ENCODE data around the gene CALML5. TPM values are rescaled to one million over a fixed set of nuclear protein-coding genes. Genes with fewer than 3 reads are reported as not detected.

Gene CALML5
- total RNA-seq, 2 experiments from 2014 or later: not detected

DNA sequence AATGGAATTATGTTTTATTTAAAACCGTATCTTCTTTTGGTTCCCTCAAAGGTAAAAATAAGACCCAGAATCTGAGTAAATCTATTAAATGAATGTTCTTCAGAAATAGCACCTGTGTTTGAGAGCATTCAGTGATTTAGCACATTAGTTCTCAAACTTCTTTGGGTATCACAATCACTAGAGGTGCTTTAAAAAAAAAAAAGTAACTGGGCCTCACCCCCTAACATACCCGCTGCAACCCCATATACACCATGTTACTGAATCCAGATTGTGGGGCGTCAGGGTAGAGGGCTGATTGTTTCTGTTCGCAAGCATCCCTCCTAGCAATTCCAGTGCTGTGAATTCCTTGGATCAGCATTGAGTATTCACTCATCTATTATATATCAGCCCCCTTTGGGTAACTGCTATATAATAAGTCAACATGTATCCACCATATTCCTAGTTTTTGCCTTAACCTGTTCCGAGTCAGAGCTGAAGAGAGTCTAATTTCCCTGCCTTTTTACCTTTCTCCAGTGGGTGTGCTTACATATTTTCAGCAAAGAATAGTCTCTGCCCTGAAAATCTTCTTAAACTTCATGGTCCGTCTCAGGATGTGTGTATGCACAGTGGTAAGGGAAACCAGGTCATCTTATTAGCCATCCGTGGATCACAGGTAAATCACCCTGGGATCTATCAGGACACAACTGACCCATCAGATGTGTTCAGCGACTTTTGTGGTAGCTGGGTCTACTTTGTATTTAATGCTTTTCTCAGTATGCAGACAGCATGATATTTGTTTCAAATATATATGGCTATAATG, 40.2 kb downstream of the CALML5 start:
- H3K4me1 Mint-ChIP-seq: peaks cover 3% of the 10 kb centered on the region
- ATAC-seq (no peak), DNase-seq (no peak)
- no peaks in the 10 kb centered on the region for H3K9me3 Mint-ChIP-seq (ENCODE audit: low read depth)
- H3K27me3 Mint-ChIP-seq: no peaks in the 10 kb centered on the region
- H3K27ac Mint-ChIP-seq: no peak overlapping the region
- H3K36me3 Mint-ChIP-seq: peaks cover 29% of the 10 kb centered on the region
- CTCF ChIA-PET: no interaction called here
- no peak overlapping the region for H3K4me3 Mint-ChIP-seq

DNA sequence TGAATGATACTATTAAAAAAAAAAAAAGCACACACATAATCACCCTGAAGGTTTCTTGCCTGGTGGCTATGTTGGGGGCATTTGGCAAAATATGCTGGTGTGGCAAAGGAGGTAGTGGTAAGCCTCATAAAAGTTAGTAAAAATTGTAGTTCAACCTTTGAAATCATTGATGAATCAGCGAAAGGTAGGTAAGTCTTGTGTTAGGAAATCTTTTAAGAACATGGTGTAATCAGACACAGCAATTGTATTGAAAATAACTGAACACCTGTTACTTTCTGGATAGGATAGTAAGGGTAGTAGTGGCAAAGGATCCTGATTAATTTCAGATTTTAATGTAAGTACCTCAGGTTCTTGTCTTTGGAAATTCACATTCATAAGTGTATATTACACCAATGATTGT, 40.9 kb downstream of the CALML5 start:
- H3K27ac Mint-ChIP-seq: no peak overlapping the region
- ATAC-seq: no peak

DNA sequence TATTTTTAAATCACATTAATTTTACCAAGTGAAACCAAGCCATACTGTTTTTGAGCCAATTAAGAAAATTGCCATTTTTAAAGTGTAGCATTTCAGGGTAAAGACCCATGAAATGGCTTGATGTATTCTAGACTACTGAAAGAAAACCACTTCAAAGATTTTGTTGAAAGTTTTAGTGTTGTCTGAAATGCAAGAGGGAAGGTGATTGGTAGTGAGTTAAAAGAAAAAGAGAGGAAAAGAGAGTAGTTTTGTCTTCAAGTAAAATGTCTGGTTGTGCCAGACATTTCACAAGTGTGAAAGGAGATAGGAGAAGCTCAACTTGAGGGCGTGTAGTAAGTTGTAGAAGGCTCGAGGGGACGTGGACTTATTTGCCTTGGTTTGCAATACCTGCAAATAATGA, 41.6 kb downstream of the CALML5 start:
- no peaks in the 10 kb centered on the region for H3K9me3 Mint-ChIP-seq (ENCODE audit: low read depth)
- H3K27ac Mint-ChIP-seq: no peak overlapping the region
- peaks cover 3% of the 10 kb centered on the region for H3K4me1 Mint-ChIP-seq
- CTCF ChIA-PET: no interaction called here
- DNase-seq: no peak
- H3K4me3 Mint-ChIP-seq: no peak overlapping the region
- H3K27me3 Mint-ChIP-seq: no peaks in the 10 kb centered on the region
- peaks cover 43% of the 10 kb centered on the region for H3K36me3 Mint-ChIP-seq
- ATAC-seq: no peak

More for the DNA sequence above, 40.9 kb downstream of the CALML5 start:
- CTCF ChIA-PET: no interaction called here
- no peak for DNase-seq
- Mint-ChIP-seq H3K27me3 (no peaks in the 10 kb centered on the region), H3K9me3 (ENCODE audit: low read depth) (no peaks in the 10 kb centered on the region), H3K4me1 (peaks cover 3% of the 10 kb centered on the region), H3K4me3 (no peak overlapping the region), H3K36me3 (peaks cover 37% of the 10 kb centered on the region)

- no peaks in the 10 kb centered on the region for H3K27me3 Mint-ChIP-seq
- no peak overlapping the region for H3K4me3 Mint-ChIP-seq
- DNase-seq: no peak
- no peak for ATAC-seq
- no peaks in the 10 kb centered on the region for H3K9me3 Mint-ChIP-seq (ENCODE audit: low read depth)
- H3K4me1 Mint-ChIP-seq: peaks cover 3% of the 10 kb centered on the region
- CTCF ChIA-PET: interaction anchor here (0.7 to 3.5 kb wide), 5 partner anchors 14 to 607 kb away, joined by 3 to 16 read pairs (median 3); no protein-coding TSS in a partner anchor
- H3K36me3 Mint-ChIP-seq: peaks cover 50% of the 10 kb centered on the region
- H3K27ac Mint-ChIP-seq: no peak overlapping the region
Observed at GRCh38 chr10:5456563-5456962, 42.8 kb downstream of the CALML5 start.

DNA sequence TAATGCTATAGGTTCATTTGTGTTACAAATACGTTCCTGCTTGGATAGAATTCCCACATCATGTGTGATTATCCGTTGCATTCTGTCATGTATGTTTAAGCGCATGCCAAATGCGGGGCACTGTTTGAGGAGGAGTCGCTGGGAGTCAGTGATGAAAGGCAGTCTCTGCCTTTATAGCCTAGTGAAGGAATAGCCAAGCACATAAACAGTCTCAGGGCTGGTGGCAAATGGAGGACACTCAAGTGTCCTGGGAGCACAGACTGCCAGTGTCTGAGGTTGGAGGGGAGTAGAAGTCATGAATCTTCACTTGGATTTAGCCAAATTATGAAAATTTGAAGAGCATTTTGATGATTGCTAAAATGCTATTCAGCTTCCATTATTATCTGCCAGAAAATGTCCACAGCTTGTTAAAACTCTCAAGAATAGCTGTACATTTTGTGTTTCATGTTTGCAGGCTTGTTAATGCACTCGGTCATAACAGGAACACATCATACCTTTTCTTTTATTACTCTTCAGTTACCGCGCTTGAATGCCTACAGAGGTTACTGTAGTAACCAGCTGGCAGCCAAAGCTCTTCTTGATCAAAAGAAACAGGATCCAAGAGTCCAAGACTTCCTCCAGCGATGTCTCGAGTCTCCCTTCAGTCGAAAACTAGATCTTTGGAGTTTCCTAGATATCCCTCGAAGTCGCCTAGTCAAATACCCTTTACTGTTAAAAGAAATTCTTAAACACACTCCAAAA, 45.5 kb downstream of the CALML5 start:
- Mint-ChIP-seq H3K27me3 (no peaks in the 10 kb centered on the region), H3K4me1 (peaks cover 12% of the 10 kb centered on the region), H3K36me3 (peaks cover 55% of the 10 kb centered on the region), H3K27ac (no peak overlapping the region), H3K4me3 (no peak overlapping the region), H3K9me3 (ENCODE audit: low read depth) (no peaks in the 10 kb centered on the region)
- CTCF ChIA-PET: interaction anchor here (1.0 to 3.5 kb wide), 5 partner anchors 11 to 169 kb away, joined by 3 to 16 read pairs (median 7); no protein-coding TSS in a partner anchor
- DNase-seq: no peak
- ATAC-seq: no peak

DNA sequence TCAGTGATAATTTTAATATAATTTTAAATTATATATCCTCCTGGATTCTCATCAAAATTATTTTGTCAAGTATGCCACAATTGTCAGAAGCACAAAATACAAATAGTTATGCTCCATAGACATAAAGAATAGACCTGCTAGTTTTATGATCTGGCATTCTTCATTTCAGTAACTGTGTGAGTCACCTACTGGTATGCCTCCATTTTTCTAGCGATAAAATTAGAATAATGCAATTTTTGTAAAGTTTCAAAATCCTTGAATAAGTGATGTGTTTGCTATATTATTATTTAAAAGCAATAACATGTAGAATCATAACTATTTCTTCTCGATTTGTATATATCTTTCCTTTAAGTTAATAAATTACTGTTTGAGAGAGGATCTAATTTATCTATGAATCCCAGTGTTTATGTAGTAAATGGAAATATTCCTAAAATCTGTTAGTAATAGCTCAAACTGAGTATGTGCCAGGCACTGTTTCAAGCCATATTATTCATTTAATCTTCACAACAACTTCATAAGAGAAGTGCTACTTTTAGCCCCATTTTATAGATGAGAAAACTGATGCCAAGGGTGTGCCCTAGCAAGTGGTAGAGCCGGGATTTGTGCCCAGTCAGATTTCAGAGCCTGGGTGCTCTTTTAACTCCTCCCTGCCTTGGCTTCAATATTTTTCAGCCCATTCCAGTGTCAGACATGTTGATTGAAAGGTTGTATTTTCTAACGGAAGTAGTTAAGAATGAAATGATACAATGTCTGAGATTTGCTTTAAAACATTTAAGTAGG, 48.6 kb downstream of the CALML5 start:
- Mint-ChIP-seq H3K9me3 (ENCODE audit: low read depth) (no peaks in the 10 kb centered on the region), H3K27ac (no peak overlapping the region), H3K4me1 (peaks cover 34% of the 10 kb centered on the region), H3K36me3 (peaks cover 41% of the 10 kb centered on the region), H3K27me3 (no peaks in the 10 kb centered on the region), H3K4me3 (no peak overlapping the region)
- CTCF ChIA-PET: no interaction called here
- ATAC-seq: no peak
- no peak for DNase-seq

- no peak for ATAC-seq
- Mint-ChIP-seq H3K4me1 (peaks cover 41% of the 10 kb centered on the region), H3K36me3 (peaks cover 40% of the 10 kb centered on the region), H3K9me3 (ENCODE audit: low read depth) (no peaks in the 10 kb centered on the region), H3K27me3 (no peaks in the 10 kb centered on the region), H3K27ac (no peak overlapping the region), H3K4me3 (no peak overlapping the region)
- CTCF ChIA-PET: no interaction called here
- no peak for DNase-seq
Observed at GRCh38 chr10:5449823-5450222, 49.5 kb downstream of the CALML5 start.

GRCh38 chr10:5449227-5449626, 50.1 kb downstream of the CALML5 start:
- ATAC-seq (no peak), DNase-seq (no peak)
- Mint-ChIP-seq H3K36me3 (peaks cover 41% of the 10 kb centered on the region), H3K4me1 (peaks cover 47% of the 10 kb centered on the region), H3K27me3 (no peaks in the 10 kb centered on the region), H3K4me3 (no peak overlapping the region), H3K9me3 (ENCODE audit: low read depth) (no peaks in the 10 kb centered on the region), H3K27ac (no peak overlapping the region)
- CTCF ChIA-PET: interaction anchor here (3.3 kb wide), 1 partner anchor 180 kb away, joined by 17 read pairs; no protein-coding TSS in a partner anchor

Other genes starting within 250 kb of the CALML5 start
- gene UCN3, start 134.6 kb downstream of the CALML5 start, total RNA-seq: not detected
- not detected for gene TUBAL3, start 94.7 kb downstream of the CALML5 start, total RNA-seq
- gene NET1, start 87.0 kb downstream of the CALML5 start, total RNA-seq: 10 to 100 TPM; 36.3 to 48.8 TPM
- gene CALML3, start 25.4 kb upstream of the CALML5 start, total RNA-seq: not detected
- 1 to 10 TPM; 4.4 to 8.0 TPM for gene ASB13, start 167.0 kb upstream of the CALML5 start, total RNA-seq
- gene TASOR2, start 185.3 kb upstream of the CALML5 start, total RNA-seq: 10 to 100 TPM; 52.0 to 56.0 TPM